Spleen (tissue), 11 donors: ENCODE measurements around the gene SDK1. TPM values are rescaled to one million over a fixed set of nuclear protein-coding genes. Genes with fewer than 3 reads are reported as not detected.

Source experiments
- DNase-seq: peaks from one replicate; pipeline ENCODE4 v3.0.0-alpha.2; 2020
- H3K27ac ChIP-seq, 8 donors: fragments of 200-600 bp; sonication (generic) in 7 of 8; 1 replicate in 4 of 8; 2 replicates in 4 of 8; pipeline versions ENCODE4 v1.5.0 to v1.8.0; 2016 to 2021; ENCODE audit warnings: inconsistent platforms in 4 of 8, mild to moderate bottlenecking in 4 of 8, moderate library complexity in 1 of 8
- H3K27me3 ChIP-seq, 7 donors: fragments of 200-600 bp; sonication (generic) in 6 of 7; replicated peaks in 1 of 7; 1 replicate in 4 of 7; 2 replicates in 3 of 7; pipeline versions ENCODE4 v1.5.0 to v1.8.0; 2016 to 2021; ENCODE audit warnings: inconsistent platforms in 3 of 7, mild to moderate bottlenecking in 1 of 7
- H3K36me3 ChIP-seq, 6 donors: fragments of 200-600 bp; sonication (generic) in 5 of 6; 1 replicate in 4 of 6; 2 replicates in 2 of 6; pipeline versions ENCODE4 v1.5.0 to v1.8.0; 2016 to 2021; ENCODE audit warnings: inconsistent platforms in 2 of 6
- H3K4me1 ChIP-seq, 6 donors: fragments of 200-600 bp; sonication (generic) in 5 of 6; 1 replicate in 3 of 6; 2 replicates in 3 of 6; pipeline versions ENCODE4 v1.5.0 to v1.8.0; 2016 to 2021; ENCODE audit warnings: inconsistent platforms in 3 of 6
- H3K4me3 ChIP-seq, 8 donors: fragments of 200-600 bp; sonication (generic) in 7 of 8; 1 replicate in 4 of 8; 2 replicates in 4 of 8; pipeline versions ENCODE4 v1.5.0 to v1.8.0; 2016 to 2021; ENCODE audit warnings: inconsistent platforms in 4 of 8, mild to moderate bottlenecking in 4 of 8, moderate library complexity in 2 of 8
- H3K9me3 ChIP-seq, 8 donors: fragments of 200-600 bp; sonication (generic) in 7 of 8; 1 replicate in 4 of 8; 2 replicates in 4 of 8; pipeline versions ENCODE4 v1.5.0 to v1.8.0; 2016 to 2021; ENCODE audit warnings: inconsistent platforms in 4 of 8
- POLR2A ChIP-seq, 3 donors: fragments of 450-650 bp; IDR thresholded peaks; one replicate each; pipeline ENCODE4 v1.5.1; 2017; ENCODE audit warnings: antibody characterized with exemption in 3 of 3, mild to moderate bottlenecking in 1 of 3
- POLR2AphosphoS5 ChIP-seq, 3 donors: sonication (generic); formaldehyde crosslinking; IDR thresholded peaks; one replicate each; pipeline ENCODE4 v1.5.1; 2017; ENCODE audit warnings: antibody characterized with exemption in 3 of 3
- WGBS, 5 donors: extraction: QIAGEN DNeasy Blood & Tissue Kit in 3 of 5; methylation state at CpG; one replicate each; pipeline versions ENCODE4 v1.1.5 to v1.1.7; 2013 to 2018; 5-methylcytosine and 5-hydroxymethylcytosine counted together
- intact Hi-C: fragments of 100-400 bp; cut with DNase I; formaldehyde crosslinking; loops from one replicate; pipeline ENCODE4 v1.15.0; 2023; ENCODE audit warnings: low total_unique reads
- polyA plus RNA-seq, 3 donors: library from polyadenylated mRNA; stranded (reverse); fragments of 200-250 nt; gene quantifications; one replicate each; pipeline ENCODE4 v1.2.1, GENCODE V29; 2013
- total RNA-seq, 7 donors: library from RNA; depleted of rRNA in 3 of 7; stranded (reverse); fragments of >200 nt in 3 of 7; fragmentation: NEBNext Ultra II Directional in 4 of 7; extraction: Animal tissue kit (Norgen Biotek cat#: 25700) in 4 of 7; gene quantifications; one replicate each; pipeline versions ENCODE4 v1.1.0 to v1.2.1, GENCODE V29; 2016 to 2021
- TF ChIP-seq, protein P1 (sequence below), 11 experiments: fragments of 200-600 bp in 7 of 11; fragments of 450-650 bp in 4 of 11; sonication (generic) in 4 of 11; IDR thresholded peaks in 8 of 11; conservative IDR thresholded peaks in 3 of 11; 1 replicate in 7 of 11; 2 replicates in 4 of 11; pipeline versions ENCODE4 v1.4.0 to v1.8.0; 2016 to 2021; ENCODE audit warnings: antibody characterized with exemption in 11 of 11, inconsistent platforms in 4 of 11, mild to moderate bottlenecking in 1 of 11
- donor health status: healthy with polysubstance abuse.
- donor health status: DM: no; HTN: no; CAD: no; lungs with moderate emphysema.
- donor health status: DM: no; HTN: no; CAD: no.
- donor health status: Bipolar disorder and iron deficiency.
- donor health status: healthy.
- donor health status: DM: no; HTN: no; CAD: no.
- donor health status: DM: yes; HTN: yes; CAD: no.

The SDK1 gene
- total and polyA plus RNA-seq, 10 donors: 3.2 to 54.1 (median 35.1) TPM

DNA sequence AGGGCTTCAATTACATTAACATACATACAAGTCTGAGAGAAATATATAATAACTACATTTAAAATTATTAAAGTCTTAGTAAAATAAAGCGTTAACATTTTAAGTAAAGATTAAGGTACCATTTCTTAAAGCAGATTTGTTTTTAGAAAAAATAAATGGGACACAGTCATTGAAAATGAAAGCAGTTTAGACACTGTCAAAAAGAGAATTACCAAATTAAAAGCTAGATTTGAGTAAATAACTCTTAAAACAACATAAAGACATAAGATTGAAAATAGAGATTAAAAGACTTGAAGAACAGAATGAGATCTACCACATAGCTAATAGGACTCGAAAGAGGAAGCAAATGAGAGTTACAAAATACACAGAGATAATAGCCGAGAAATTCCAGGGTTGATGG is 818.8 kb downstream of the SDK1 start:
- H3K27ac ChIP-seq: no peak overlapping the region
- peaks cover 0 to 42% (median 26%) of the 10 kb centered on the region in 8 donors for H3K9me3 ChIP-seq
- no peak for DNase-seq
- H3K4me1 ChIP-seq: no peaks in the 10 kb centered on the region
- no peak for TF ChIP-seq POLR2AphosphoS5 (IDR thresholded peaks at IDR 0.05)
- no peak for TF ChIP-seq POLR2A (IDR thresholded peaks at IDR 0.05)
- TF ChIP-seq, protein P1, sequence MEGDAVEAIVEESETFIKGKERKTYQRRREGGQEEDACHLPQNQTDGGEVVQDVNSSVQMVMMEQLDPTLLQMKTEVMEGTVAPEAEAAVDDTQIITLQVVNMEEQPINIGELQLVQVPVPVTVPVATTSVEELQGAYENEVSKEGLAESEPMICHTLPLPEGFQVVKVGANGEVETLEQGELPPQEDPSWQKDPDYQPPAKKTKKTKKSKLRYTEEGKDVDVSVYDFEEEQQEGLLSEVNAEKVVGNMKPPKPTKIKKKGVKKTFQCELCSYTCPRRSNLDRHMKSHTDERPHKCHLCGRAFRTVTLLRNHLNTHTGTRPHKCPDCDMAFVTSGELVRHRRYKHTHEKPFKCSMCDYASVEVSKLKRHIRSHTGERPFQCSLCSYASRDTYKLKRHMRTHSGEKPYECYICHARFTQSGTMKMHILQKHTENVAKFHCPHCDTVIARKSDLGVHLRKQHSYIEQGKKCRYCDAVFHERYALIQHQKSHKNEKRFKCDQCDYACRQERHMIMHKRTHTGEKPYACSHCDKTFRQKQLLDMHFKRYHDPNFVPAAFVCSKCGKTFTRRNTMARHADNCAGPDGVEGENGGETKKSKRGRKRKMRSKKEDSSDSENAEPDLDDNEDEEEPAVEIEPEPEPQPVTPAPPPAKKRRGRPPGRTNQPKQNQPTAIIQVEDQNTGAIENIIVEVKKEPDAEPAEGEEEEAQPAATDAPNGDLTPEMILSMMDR (IDR thresholded peaks at IDR 0.05 in 8 of 11, conservative IDR thresholded peaks at IDR 0.05 in 3 of 11): no peak
- peaks cover 0 to 12% (median 0%) of the 10 kb centered on the region in 7 donors for H3K27me3 ChIP-seq
- peaks cover 0 to 15% (median 2%) of the 10 kb centered on the region in 6 donors for H3K36me3 ChIP-seq
- WGBS, 5 donors: 86 to 94% (median 93%) methylated on average over 3 of the region's 3 CpGs
- no peak overlapping the region for H3K4me3 ChIP-seq
- intact Hi-C loops: no loop called here

DNA sequence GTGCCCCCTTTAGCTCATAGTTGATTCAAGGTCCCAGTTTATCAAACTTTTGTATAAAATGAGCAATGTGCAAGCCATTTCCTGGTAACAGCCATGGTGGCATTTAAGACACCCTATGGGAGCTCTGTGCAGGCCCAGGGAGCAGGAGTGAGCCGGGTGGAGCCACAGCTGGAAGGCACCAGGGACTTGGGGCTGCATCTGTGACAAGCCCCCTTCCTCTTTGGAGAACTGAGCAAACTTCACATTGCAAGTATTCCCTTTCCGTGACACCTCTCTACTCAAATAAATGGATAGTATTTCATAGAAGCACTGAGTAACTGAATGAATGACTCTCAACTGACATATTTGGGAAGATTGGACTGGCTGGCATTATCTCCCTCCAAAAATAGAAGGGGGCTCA is 822.3 kb downstream of the SDK1 start:
- H3K4me3 ChIP-seq: no peak overlapping the region
- H3K4me1 ChIP-seq: peaks cover 0 to 3% (median 0%) of the 10 kb centered on the region in 6 donors
- 55 to 66% (median 58%) methylated on average over 2 of the region's 2 CpGs for WGBS, 5 donors
- peaks cover 0 to 12% (median 0%) of the 10 kb centered on the region in 7 donors for H3K27me3 ChIP-seq
- H3K36me3 ChIP-seq: peaks cover 0 to 6% (median 0%) of the 10 kb centered on the region in 6 donors
- H3K27ac ChIP-seq: no peak overlapping the region
- intact Hi-C loops: no loop called here
- H3K9me3 ChIP-seq: peaks cover 0 to 41% (median 26%) of the 10 kb centered on the region in 8 donors
- TF ChIP-seq POLR2A (IDR thresholded peaks at IDR 0.05): no peak
- TF ChIP-seq POLR2AphosphoS5 (IDR thresholded peaks at IDR 0.05): no peak
- TF ChIP-seq, protein P1 (IDR thresholded peaks at IDR 0.05 in 8 of 11, conservative IDR thresholded peaks at IDR 0.05 in 3 of 11): no peak
- DNase-seq: peak; percentile 34

DNA sequence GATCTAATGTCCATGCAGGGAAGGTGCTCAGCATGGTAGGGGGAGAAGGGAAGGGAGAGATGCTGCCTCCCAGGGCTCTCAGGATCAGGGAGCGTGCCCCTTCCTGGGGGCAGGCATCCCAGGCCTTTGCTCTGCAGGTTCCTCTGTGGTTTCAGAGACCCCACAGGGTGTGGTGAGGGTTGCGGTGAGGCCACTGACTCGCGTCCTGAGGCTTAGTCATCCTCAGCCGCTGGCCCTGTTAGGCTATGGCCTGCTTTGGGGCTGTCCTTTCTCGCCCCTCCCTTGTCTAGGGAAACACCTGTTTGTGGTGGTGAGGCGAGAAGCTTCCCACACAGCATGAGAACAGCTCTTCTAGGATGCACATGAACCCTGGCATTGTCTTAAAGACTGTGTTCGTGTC is 822.8 kb downstream of the SDK1 start:
- intact Hi-C loops: no loop called here
- TF ChIP-seq POLR2A (IDR thresholded peaks at IDR 0.05) (no peak), POLR2AphosphoS5 (IDR thresholded peaks at IDR 0.05) (no peak)
- TF ChIP-seq, protein P1 (IDR thresholded peaks at IDR 0.05 in 8 of 11, conservative IDR thresholded peaks at IDR 0.05 in 3 of 11): no peak
- Histone ChIP-seq H3K36me3 (peaks cover 0 to 6% (median 0%) of the 10 kb centered on the region in 6 donors), H3K4me3 (no peak overlapping the region), H3K4me1 (peaks cover 0 to 3% (median 0%) of the 10 kb centered on the region in 6 donors), H3K27me3 (peaks cover 0 to 12% (median 0%) of the 10 kb centered on the region in 7 donors), H3K9me3 (peaks cover 0 to 36% (median 26%) of the 10 kb centered on the region in 8 donors), H3K27ac (no peak overlapping the region)
- WGBS, 5 donors: 31 to 61% (median 44%) methylated on average over 8 of the region's 8 CpGs
- DNase-seq: peak; percentile 62

DNA sequence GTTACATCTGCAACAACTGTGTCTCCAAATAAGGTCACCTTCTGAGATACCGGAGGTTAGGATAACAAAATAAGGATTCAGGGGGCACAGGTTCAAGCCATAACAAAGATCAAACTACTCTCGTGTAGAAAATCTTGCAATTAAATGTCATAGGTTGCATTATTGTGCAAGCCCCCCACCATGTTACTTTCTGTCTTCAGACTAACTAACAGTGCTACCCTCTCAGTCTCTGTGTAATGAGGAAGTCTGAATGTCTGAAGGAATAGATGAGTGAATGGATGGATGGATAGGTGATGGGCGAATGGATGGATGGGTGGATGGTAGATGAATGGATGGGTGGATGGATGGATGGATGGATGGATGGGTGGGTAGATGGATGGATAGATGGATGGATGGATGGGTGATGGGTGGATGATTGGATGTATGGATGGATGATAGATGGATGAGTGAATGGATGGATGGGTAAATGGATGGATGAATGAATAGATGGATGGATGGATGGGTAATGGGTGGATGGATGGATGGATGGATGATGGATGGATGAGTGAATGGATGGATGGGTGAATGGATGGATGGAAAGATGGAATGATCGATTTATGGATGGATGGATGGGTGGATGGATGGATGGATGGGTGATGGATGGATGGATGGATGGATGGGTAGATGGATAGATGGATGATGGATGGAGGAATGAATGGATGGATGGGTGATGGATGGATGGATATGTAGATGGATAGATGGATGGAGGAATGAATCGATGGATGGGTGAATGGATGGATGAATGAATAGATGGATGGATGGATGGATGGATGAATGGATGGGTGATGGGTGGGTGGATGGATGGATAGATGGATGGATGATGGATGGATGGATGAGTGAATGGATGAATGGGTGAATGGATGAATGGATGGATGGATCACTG is 823.8 kb downstream of the SDK1 start:
- H3K4me3 ChIP-seq: no peak overlapping the region
- H3K27ac ChIP-seq: no peak overlapping the region
- TF ChIP-seq, protein P1 (IDR thresholded peaks at IDR 0.05 in 8 of 11, conservative IDR thresholded peaks at IDR 0.05 in 3 of 11): no peak
- TF ChIP-seq POLR2AphosphoS5 (IDR thresholded peaks at IDR 0.05): no peak
- TF ChIP-seq POLR2A (IDR thresholded peaks at IDR 0.05): no peak
- WGBS, 5 donors: 87 to 93% (median 90%) methylated on average over 5 of the region's 5 CpGs
- H3K27me3 ChIP-seq: peaks cover 0 to 12% (median 0%) of the 10 kb centered on the region in 7 donors
- peaks cover 0 to 9% (median 0%) of the 10 kb centered on the region in 6 donors for H3K36me3 ChIP-seq
- no peak for DNase-seq
- peaks cover 0 to 3% (median 0%) of the 10 kb centered on the region in 6 donors for H3K4me1 ChIP-seq
- peaks cover 0 to 26% (median 21%) of the 10 kb centered on the region in 8 donors for H3K9me3 ChIP-seq
- intact Hi-C loops: no loop called here
